Right renal cortex interstitium (tissue), 3 donors: ENCODE results near the gene USP9Y. TPM values are rescaled to one million over a fixed set of nuclear protein-coding genes. Genes with fewer than 3 reads are reported as not detected.
"Not testable (repeated sequence)": the region's sequence is repeated elsewhere in the genome, so short reads cannot be mapped to it uniquely, and the experiment has no call there.

Source experiments
- DNase-seq, 3 donors: peaks; one replicate each; pipeline ENCODE4 v3.0.0-alpha.2; 2013; ENCODE audit warnings: low read depth in 3 of 3, low spot score in 2 of 3
- polyA plus RNA-seq, 3 donors: library from polyadenylated mRNA; unstranded; fragments of 120-200 nt; gene quantifications; one replicate each; pipeline ENCODE4 v1.2.1, GENCODE V29; 2013; ENCODE audit not compliant: insufficient read length in 3 of 3

USP9Y gene
- polyA plus RNA-seq: 10 to 100 TPM; 43.5 to 45.1 (median 44.2) TPM

- no peak for DNase-seq
These were observed at the start of gene USP9Y for GRCh38 chrY:12701181-12701695. USP9Y (plus strand) TSS chrY:12701231; CDS start chrY:12709448, 8,217 bp downstream.

- DNase-seq: no peak
These were observed 49.4 kb upstream of the USP9Y start for GRCh38 chrY:12651621-12652036.

GRCh38 chrY:12661745-12662681, 39.0 kb upstream of the USP9Y start:
- DNase-seq: peak; percentile 43 to 66 (median 45)

- DNase-seq: peak; percentile 29 to 56 (median 49)
These were observed 38.1 kb upstream of the USP9Y start for GRCh38 chrY:12662745-12663591.

- DNase-seq: not testable (repeated sequence)
These were observed 37.2 kb upstream of the USP9Y start for GRCh38 chrY:12663845-12664244.

GRCh38 chrY:12678111-12678510, 22.9 kb upstream of the USP9Y start:
- no peak for DNase-seq

- DNase-seq: no peak
These were observed 19.5 kb upstream of the USP9Y start for GRCh38 chrY:12681535-12681934.

GRCh38 chrY:12688337-12688736, 12.7 kb upstream of the USP9Y start:
- no peak for DNase-seq

- DNase-seq: no peak
These were observed 944 bp upstream of the USP9Y start for GRCh38 chrY:12700087-12700486.

- no peak for DNase-seq
These were observed 1.1 kb downstream of the USP9Y start for GRCh38 chrY:12702174-12702573.

- no peak for DNase-seq
These were observed 9.4 kb downstream of the USP9Y start for GRCh38 chrY:12710460-12710859.

- DNase-seq: no peak
These were observed 14.3 kb downstream of the USP9Y start for GRCh38 chrY:12715376-12715775.

GRCh38 chrY:12729746-12730145, 28.7 kb downstream of the USP9Y start:
- DNase-seq: no peak

- no peak for DNase-seq
These were observed 32.6 kb downstream of the USP9Y start for GRCh38 chrY:12733625-12734024.

GRCh38 chrY:12734051-12734450, 33.0 kb downstream of the USP9Y start:
- no peak for DNase-seq

GRCh38 chrY:12741414-12741813, 40.4 kb downstream of the USP9Y start:
- no peak for DNase-seq

GRCh38 chrY:12742725-12743124, 41.7 kb downstream of the USP9Y start:
- DNase-seq: no peak

GRCh38 chrY:12744091-12744490, 43.1 kb downstream of the USP9Y start:
- DNase-seq: no peak

- DNase-seq: no peak
These were observed 48.3 kb downstream of the USP9Y start for GRCh38 chrY:12749293-12749692.

GRCh38 chrY:12752856-12753255, 51.8 kb downstream of the USP9Y start:
- no peak for DNase-seq

- DNase-seq: no peak
These were observed 55.0 kb downstream of the USP9Y start for GRCh38 chrY:12756021-12756420.
